Activated CD4-positive, alpha-beta T cell treated with anti-CD3 and anti-CD28 coated beads, Interleukin-2, Interleukin-4, amounts not matched to agents 100 ng/mL and 50 ng/mL, durations not matched to agents 16 hours and 8 hours (primary cell): ENCODE results near the gene KCTD13.
A peak's percentile ranks its signal among the peaks of the same experiment; 100 is the strongest.
"Not testable (repeated sequence)": the region's sequence is repeated elsewhere in the genome, so short reads cannot be mapped to it uniquely, and the experiment has no call there.

ENCODE experiments used
- DNase-seq: peaks from one replicate; pipeline ENCODE4 v3.0.0-alpha.2; 2020; ENCODE audit warnings: low spot score

KCTD13 gene, protein sequence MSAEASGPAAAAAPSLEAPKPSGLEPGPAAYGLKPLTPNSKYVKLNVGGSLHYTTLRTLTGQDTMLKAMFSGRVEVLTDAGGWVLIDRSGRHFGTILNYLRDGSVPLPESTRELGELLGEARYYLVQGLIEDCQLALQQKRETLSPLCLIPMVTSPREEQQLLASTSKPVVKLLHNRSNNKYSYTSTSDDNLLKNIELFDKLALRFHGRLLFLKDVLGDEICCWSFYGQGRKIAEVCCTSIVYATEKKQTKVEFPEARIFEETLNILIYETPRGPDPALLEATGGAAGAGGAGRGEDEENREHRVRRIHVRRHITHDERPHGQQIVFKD

DNA sequence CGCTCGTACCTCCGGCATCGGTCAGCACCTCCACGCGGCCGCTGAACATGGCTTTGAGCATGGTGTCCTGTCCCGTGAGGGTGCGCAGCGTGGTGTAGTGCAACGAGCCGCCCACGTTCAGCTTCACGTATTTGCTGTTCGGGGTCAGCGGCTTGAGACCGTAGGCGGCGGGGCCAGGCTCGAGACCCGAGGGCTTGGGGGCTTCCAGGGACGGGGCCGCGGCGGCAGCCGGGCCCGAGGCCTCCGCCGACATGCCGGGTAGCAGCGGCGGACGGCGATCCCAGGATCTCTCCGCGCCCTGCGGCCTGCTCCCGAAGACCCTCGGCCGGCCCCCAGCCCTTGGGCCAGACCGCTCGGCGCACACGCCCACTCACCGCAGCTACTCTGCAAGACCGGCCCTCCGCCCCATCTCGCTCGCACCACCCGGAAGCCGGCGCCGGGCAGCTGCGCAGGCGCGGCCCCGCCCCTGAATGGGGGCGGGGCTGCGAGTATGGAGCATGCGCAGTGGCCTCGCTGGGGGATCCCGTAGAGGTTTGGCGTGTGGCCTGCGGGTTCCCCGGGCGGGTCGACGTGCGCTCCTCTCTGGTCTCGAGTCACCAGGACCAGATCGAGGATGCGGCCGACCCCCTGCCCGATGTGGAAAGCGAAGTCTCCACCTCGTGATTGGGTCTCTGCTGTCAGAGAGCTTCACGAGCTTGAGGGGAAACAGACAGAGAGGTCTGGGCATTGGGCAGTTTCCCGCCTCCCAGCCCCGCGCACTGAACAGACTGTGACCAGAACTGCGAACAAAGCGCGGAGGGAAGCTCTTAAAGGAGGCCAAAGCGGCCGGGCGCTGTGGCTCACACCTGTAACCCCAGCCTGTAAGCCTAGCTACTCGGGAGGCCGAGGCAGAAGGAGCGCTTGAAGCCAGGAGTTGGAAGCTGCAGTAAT, at the start of gene KCTD13:
Gene KCTD13 (minus strand): TSS at position 446 of the 930 bp plus-strand sequence. CDS start 193 bp downstream, at position 253.
- DNase-seq, result peak; percentile 89

DNA sequence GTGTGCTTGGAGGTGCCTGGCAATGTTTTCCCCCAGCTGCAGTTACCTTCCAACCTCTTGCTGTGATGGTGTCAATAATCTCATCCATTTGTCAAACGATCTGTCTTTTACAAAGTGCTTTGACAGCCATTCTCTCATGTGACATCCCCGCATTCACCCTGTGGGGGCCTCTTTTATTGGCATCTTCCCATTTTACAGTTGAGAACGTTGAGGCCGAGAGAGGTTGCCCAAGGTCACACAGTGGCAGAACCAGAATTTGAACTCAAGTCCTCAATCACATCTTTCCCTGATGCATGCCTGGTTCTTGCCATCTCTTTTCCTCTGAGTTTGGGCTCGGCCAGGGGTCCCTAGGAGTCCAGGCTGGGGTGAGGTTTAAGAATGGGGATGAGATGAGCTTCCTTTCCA, 49.1 kb upstream of the KCTD13 start:
- DNase-seq, result no peak

DNA sequence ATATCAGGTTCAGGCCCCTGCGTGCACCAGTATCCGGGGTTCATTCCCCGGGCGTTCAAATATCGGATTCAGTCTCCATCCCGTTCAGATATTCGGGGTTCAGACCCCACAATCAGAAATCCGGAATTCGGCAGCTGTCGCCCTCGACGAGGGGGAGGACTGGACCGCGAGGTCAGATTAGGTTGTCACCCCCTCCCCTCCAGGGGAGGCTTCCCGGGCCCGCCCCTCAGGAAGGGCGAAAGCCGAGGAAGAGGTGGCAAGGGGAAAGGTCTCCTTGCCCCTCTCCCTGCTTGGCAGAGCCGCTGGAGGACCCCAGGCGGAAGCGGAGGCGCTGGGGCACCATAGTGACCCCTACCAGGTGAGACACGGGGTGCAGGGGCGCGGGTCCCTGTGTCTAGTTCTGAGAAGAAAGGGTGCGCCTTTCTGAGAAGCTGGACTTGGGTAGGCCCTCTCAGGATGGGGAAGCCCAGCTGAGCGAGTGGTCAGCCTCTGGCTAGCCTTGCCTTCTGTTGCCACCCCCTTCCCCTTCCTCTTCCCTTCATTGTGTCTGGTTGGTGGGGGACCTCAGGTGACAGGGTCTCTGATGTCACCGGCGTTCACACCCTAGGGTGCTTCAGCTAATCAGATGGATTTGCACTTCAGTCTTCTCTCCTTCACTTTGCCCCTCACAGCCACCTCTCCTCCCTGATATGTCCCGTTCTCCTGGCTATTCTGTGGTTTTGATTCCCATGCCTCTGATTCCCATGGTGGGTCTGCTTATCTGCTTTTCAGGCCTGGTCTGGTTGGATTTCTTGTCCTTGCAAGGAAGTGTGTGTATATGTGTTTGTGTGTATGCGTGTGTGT, 48.5 kb upstream of the KCTD13 start:
- DNase-seq, result no peak

DNA sequence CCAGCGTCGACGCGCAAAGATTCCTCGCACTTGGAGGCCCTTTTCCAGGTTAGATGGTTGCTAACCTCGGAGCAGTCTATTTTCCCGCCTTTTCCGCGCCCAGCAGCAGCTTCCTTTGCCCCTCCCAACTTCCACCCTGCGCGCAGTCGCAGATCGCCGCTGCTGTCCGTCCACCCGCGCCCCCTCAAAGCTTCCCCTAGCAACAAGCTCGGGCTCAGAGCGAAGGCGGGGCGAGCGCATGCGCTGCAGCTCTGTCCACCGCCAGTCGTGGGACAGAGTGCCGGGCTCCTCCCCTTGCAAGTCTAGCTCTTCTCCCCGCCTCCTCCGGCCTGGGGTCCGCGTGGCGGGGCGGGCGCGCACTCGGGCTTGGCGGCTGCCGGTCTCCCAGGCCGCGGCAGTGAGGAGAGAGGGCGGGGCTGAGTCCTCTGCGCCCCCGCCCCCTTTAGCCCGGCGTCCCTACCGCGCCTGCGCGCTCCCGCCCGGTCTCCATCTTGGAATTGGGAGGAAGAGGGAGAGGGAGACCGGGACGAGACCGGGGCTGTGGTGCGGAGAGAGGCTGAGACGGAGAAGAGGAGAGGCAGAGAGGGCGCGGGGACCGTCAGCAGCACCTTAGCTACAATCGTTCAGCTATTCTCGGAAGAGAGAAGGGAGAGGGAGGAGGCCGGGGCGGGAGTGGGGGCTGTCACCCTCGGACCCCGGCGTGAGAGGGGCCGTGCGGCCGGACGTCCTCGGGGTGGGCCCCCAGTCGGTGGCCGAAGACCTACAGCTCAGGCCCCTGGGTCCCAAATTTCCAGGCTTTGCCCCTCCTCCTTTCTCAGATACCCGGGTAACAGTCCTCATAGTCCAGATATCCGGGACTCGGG, 47.6 kb upstream of the KCTD13 start, which contains the start of gene TAOK2:
Gene TAOK2 (plus strand): TSS at position 485 of the 863 bp plus-strand sequence. CDS start 3,905 bp downstream, outside the sequence.
- peak; percentile 98 for DNase-seq

DNA sequence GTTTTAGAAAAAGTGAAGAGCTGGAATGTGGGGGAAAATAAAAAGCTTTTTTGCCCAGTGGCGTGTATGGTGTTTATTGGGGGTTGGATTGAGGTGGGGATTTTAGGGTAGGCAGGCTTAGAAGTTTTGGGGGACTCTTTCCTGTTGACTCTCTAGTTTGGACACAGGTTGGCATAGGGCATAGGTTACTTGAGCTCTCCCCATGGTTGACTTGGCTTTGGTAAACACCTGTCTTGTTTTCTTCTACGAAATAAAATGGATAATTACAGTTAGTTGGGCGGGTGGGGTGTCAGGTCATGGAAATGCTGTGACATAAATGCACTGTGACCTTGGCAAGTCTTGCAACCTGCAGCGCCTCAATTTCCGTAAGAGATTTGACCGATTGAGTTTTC, 47.0 kb upstream of the KCTD13 start:
- DNase-seq, result no peak

DNA sequence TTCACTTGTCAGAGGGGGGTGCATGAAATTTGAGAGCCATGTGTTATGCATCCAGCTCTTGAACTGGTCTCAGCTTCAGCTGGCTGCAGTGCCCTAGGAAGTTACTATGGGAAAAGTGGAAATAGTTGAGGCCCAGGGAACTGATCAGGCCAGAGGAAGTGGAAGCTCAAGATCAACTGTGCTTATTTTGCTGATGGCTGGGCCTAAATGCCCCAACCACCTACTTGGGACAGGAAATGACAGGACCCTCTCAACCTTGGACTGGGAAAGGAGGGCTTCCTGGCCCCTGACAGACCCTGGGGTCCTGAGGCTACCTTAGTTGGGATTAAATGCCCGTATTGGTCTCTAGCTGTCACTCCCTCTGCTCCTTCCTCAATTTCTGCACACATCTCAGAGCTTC, 46.5 kb upstream of the KCTD13 start:
- DNase-seq, result no peak

DNA sequence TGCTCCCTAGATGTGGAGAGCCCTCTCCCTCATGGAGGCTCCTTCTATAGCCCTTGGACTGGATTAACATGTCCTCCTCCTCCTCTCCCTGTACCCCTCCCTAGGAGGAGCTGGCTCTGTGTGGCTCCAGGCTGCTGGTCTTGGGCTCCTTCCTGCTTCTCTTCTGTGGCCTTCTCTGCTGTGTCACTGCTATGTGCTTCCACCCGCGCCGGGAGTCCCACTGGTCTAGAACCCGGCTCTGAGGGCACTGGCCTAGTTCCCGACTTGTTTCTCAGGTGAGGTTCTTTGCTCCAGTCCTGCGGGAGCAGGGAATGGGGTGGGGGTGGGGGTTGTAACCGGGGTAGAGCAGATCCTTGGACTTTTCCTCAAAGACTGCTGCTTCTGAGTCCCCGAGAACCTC, 45.3 kb upstream of the KCTD13 start:
- DNase-seq, result no peak

DNA sequence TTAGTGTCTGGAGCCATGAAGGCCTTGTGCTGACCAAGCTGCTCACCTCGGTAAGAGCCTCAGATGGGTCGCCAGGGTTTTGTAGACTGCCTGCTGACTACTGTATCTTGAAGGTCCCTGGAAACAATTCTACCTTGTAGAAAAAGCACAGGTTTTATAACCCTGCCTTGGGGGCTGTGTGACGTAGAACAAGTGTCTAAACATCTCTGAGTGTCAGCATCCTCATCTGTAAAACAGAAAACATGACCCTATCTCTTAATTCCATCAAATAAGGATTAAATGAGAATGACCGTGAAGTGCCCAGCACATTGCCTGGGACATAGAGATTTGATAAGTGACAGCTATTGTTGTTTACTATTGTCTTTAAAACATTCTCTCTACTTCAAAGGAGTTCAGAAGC, 42.2 kb upstream of the KCTD13 start:
- DNase-seq, result no peak

DNA sequence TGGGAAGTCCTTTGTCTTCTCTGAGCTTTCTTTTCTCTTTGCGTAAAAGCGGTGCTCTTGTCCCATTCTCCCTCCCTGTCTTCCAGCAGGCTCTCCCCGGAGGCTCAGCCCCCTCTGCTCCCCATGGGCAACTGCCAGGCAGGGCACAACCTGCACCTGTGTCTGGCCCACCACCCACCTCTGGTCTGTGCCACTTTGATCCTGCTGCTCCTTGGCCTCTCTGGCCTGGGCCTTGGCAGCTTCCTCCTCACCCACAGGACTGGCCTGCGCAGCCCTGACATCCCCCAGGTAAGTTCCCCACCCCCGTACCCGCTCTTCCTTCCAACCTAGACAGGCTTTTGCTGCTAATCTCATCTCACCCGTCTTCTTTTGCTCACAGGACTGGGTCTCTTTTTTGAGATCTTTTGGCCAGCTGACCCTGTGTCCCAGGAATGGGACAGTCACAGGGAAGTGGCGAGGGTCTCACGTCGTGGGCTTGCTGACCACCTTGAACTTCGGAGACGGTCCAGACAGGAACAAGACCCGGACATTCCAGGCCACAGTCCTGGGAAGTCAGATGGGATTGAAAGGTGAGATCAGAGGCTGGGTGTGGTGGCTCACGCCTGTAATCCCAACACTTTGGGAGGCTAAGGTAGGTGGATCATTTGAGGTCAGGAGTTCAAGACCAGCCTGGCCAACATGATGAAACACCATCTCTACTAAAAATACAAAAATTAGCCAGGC, 37.2 kb upstream of the KCTD13 start:
- no peak for DNase-seq

DNA sequence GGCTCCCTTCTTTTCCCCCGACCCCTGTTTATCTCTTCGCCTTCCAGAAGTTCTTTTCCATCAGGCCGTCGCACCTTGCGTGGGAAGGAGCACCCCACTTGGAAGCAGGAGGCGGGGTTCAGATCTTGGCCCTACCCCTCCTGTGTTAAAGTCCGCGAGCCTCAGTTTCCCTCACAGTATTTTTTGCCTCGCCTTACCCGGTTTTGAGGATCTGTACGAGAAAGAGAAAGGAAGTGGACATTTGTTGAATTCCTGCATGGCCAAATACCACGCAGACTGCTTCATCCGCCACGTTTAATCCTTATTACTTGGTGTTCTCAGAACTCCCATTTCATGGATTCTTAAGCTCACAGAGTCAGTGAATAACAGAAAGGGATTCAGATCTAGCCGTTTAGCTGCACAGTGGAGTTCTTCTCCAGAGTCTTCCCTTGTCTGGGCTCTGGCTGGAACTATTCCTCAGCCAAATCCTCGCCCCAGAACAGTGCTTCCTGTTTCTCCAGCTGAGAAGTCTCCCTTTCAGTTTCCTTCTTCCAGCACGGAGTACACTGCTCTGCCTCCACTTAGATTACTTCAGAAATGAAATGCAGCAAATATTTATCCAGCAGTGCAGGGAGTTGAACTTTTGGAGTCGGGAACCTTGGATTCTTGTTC, 36.4 kb upstream of the KCTD13 start:
- DNase-seq, result no peak

DNA sequence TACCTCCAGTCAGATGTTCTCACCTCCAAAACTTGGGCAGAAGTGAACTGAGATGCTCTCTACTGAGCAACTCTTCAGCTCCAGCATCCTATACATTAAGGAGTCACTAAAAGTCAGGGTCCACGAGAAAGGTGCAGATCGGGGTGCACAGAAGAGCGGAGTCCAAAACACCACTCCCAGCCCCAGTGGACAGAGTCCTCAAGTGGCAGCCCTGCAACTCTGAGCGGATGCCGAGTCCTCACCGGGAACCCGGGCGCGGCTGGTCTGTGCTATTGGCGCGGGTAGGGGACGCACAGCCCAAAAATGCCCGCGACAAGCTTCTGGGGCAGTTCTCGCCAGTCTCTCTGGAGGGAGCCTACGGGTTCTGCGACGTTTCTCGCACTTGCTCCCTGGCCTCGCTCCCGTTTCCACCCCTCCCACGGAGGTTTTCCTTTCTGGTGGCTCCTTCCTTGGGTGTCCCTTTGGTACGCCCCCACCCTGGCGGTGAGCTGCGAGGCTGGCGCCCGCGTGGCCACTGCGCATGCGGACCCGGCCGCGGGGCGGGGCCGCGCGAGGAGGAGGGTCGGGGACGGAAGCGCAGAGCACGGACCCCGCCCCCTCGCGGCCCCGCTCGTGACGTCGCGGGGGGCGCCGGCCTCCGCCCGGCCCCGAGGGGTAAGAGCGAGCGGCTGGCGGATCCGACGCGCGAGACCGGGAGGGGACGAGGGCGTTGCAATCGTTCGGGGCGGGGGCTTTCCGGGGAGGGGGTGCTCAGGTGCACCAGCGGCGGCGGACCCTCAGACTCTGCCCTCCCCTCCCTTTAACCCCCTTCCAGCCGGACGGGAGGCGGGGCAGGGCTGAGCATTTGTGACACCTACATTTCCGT, 35.7 kb upstream of the KCTD13 start, which contains the start of gene TMEM219:
Gene TMEM219 (plus strand): TSS at position 601 of the 865 bp plus-strand sequence. CDS start 1,065 bp downstream, outside the sequence.
- peak; percentile 93 for DNase-seq

DNA sequence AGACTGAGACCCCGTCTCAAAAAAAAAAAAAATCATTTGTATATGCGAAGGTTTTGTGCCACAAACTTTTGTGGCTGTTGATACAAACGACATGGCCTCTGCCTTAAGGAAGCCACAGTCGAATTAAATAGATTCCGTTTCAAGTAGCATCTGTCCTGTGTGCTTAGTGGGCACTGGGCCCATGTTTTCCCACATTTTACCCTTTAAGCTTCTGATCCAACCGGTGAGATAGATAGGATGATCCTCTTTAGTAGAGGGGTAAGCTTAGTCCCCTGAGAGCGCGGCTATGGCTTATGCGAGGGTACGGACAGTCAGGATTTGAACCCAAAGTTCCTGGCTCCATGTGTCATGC, 35.1 kb upstream of the KCTD13 start:
- no peak for DNase-seq

DNA sequence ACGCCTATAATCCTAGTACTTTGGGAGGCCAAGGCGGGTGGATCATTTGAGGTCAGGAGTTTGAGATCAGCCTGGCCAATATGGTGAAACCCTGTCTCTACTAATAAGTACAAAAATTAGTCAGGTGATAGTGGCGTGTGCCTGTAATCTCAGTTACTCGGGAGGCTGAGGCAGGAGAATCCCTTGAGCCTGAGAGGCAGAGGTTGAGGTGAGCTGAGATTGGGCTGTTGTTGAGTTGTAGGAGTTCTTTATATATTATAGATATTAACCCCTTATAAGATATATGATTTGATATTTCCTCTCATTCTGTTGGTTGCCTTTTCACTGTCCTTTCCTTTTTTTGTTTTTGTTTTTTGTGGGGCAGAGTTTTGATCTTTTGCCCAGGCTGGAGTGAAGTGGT, 33.8 kb upstream of the KCTD13 start:
- not testable (repeated sequence) for DNase-seq

DNA sequence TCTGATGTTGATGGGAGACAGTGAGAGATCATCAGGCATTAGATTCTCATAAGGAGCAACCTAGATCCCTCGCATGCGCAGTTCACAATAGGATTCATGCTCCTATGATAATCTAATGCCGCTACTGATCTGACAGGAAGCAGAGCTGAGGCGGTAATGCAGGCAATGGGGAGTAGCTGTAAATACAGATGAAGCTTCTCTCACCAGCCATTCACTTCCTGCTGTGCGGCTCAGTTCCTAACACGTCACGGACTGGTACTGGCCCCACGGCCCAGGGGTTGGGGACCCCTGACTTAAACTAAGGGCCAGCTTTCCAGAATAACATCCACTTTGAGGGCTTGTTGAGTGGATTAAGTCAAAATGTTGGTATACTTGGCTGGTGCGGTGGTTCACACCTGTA, 33.3 kb upstream of the KCTD13 start:
- DNase-seq, result no peak

DNA sequence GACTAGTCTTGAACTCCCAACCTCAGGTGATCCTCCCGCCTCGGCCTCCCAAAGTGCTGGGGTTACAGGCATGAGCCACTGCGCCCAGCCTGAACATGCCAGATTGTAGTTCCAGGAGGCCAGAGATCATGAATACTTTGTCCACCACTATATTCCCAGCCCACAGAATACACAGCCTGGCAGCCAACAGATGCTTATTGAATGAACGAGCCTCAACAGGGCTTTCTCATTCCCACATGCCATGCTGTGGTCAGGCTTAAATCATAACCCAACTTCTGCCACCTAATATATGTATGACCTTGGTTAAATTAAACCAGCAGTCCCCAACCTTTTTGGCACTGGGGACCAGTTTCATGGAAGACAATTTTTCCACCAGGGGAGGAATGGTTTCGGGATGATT, 32.7 kb upstream of the KCTD13 start:
- DNase-seq, result no peak

DNA sequence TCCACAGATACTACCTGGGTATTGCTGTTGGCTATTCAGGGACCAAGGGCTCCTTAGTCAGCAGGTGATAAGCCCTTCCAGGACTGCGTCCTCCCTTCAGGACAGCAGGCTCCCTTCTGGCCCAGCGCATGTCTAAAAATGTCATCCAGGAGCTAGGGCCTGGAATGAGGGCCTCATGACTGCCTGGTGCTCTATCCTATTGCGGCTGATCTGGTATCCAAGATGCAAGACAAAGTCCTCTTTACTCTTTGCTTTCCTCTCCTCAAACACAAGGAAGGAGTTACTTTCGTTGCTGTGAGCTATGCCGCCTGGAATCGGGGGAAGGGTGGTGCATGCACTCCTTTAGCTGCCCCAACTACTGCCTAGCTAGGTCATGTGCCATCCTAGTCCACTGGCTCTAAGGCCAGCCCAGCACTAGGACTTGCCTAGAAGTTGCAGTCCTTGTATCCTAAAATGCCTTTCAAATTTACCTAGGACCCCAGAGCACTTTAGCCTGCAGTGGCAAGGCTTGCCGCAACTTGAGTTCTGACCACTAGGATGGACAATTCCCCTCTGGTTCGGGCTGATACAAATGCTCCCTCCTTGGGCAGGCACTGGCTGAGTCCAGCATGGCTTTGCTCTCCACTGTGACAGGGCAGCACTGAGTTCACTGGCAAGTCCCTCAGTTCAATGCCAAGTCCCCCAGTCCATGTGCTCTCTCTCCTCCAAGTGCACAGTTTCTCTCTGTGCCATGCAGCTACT, 25.8 kb upstream of the KCTD13 start:
- DNase-seq, result no peak

DNA sequence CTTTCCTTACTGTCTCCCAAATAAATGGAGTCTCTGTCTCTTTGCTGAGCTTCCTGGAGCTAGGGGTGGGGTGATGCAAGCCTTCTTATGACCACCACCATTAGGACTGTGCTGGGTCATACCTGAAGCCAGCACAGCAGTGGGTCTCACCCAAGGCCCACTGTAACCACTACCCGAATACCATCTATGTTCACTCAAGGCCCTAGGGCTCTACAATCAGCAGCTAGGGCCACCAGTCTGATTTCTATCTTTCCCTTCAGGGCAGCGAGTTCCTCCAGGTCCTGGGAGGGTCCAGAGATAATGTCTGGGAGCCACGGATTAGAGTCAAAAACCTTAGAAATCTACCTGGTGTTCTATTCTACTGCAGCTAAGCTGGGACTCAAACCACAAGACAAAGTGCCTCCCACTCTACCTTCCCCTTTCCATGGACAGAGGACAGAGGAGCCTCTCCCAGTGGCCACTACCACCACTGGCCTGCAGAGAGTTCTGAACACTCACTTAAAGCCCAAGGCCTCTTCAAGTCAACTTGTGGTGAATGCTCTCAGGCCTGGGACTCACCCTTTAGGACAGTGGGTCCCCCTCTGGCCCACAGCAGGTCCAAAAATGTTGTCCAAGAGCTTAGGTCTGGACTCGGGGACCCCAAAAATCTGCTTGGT, 24.9 kb upstream of the KCTD13 start:
- DNase-seq, result no peak

DNA sequence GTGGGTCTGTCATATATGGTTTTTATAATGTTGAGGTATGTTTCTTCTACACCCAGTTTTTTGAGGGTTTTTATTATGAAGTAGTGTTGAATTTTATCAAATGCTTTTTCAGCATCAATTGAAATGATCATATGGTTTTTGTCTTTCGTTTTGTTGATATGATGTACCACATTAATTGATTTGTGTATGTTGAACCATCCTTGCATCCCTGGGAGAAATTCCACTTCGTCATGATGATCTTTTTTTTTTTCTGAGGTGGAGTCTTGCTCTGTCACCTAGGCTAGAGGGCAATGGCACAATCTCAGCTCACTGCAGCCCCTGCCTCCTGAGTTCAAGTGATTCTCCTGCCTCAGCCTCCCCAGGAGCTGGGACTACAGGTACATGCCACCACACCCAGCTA, 21.9 kb upstream of the KCTD13 start:
- no peak for DNase-seq
